GM19035 (cell line): ENCODE measurements around the gene RBBP8NL.
"Not testable (repeated sequence)": the region's sequence is repeated elsewhere in the genome, so short reads cannot be mapped to it uniquely, and the experiment has no call there.

Source experiments
- ATAC-seq: cut with Tn5 transposase; IDR thresholded peaks from one replicate; pipeline ENCODE4 v1.9.1; 2021; ENCODE audit not compliant: unreplicated experiment

Gene RBBP8NL

DNA sequence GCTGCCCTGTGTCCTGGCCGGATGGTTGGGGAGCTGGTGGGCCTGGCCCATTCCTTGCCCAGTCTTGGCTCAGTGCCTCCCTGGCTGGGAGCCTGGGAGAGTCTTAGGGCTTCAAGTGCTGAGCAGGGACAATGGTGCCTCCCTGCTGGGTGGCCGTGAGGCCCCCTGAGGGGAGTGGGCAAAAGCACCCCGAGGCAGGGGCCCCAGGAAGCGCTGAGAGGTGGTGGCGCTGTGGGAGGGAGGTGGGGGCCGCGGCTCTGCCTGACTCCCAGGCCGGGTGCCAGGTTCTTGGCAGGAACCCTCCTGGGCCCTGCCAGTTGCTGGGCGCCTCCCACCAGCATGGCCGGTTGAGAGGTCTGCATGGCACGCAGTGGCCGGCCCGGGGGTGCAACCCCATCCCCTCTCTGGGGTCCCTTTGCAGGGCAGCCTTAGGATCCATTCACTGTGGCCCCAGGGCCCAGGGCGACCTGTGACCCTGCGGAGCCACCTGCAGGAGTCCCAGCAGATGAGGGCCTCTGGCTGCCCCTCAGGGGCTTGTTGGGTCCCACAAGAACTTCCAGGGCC is 49.6 kb downstream of the RBBP8NL start:
- ATAC-seq: no peak

GRCh38 chr20:62377064-62377461 is 50.3 kb downstream of the RBBP8NL start:
- no peak for ATAC-seq

- no peak for ATAC-seq
Measured at GRCh38 chr20:62376112-62377063, 51.0 kb downstream of the RBBP8NL start.

DNA sequence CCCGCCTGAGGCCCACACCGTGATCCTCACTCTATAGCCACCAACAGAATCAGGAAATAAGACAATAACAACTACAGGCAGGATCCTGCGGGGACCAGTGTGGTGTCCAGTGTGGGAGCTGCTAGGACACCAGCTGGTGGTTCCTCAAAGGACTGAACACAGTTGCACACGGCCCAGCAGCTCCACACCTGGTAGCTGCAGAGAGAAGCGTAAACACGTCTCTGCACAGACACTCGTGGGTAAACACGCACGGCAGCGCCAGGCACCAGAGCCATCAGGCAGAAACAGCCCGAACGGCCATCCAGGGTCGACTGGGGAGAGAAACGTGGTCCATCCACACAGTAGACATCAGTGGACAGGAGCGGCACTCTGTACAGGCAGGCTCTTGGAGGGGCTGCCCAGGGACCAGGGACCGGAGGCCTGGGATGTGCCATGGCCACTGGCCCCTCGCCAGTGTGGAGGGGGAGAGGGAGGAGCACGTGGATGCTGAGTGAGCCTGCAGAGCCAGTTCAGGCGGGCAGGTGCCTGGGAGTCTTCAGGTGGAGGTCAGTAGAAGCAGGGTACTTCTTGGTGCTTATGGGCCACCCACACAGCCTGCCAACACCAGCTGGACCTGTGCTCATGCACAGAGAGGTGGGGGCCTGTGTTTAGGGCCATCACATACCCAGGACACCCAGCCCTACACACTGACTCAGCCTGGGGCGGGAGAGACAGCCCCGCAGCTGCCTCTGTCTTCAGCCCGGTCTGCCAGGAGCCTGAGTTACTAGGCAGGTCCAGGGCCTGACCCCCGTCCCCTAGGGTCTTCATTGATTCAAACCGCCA is 52.8 kb downstream of the RBBP8NL start:
- no peak for ATAC-seq

GRCh38 chr20:62373631-62374179 is 53.6 kb downstream of the RBBP8NL start:
- not testable (repeated sequence) for ATAC-seq

- ATAC-seq: no peak
Measured at GRCh38 chr20:62372042-62372993, 55.0 kb downstream of the RBBP8NL start.

DNA sequence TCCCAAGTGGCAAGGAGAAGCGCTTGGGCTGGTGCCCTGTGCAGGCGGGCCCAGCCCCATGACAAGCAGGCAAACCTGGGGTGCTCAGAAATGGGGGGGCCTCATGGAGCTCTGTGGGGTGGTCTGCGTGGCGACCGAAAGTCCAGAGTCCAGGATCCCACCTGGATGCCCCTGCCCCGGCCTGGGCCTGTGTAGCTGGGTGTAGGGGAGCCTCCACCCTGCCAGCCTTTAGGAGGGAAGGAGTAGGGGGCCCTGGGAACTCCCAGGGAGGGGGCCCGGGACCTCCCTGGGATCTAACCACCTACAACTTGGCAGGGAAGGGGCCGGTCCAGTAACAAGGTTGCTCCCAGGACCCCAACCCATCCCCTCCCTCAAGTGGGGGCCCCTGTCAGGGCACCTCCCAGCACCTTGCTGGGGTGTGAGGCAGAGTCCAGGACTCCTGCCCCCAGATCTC is 55.7 kb downstream of the RBBP8NL start:
- ATAC-seq: no peak

DNA sequence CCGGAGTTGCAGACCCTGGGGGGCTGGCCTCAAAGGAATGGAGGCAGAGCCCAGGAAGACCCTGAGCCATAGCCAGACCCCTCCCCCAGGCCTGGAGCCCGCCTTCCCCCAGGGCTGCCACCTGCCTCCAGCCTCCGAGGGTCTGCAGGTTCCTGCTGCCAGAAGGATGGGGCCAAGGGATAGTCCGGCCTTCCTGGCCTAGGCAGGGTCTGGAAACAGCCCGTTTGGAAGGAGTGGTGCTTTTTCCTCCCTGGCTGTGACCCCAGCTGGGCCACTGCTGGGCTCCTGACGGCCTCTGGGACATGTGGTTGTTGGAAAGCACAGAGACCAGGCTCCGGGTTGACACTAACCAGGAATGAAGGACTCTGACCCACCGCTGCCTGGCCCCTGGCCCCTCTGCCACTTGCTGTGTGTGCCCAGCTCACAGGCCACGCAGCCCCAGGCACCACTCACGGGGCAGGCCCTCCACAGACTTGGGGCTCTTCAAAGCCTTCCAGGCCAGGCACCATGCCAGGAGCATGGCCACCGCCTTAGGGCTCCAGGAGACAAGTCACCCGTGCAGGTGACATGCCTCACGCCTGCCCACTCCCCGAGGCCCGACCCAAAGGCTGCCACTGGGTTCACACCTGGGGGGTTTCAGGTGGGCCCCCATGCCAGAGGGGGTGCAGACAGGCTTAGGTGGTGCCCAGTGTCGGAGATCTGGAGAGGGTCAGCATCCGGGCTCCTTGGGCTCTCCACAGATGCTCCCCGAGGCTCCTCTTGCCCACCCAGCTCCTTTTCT is 56.3 kb downstream of the RBBP8NL start:
- no peak for ATAC-seq

DNA sequence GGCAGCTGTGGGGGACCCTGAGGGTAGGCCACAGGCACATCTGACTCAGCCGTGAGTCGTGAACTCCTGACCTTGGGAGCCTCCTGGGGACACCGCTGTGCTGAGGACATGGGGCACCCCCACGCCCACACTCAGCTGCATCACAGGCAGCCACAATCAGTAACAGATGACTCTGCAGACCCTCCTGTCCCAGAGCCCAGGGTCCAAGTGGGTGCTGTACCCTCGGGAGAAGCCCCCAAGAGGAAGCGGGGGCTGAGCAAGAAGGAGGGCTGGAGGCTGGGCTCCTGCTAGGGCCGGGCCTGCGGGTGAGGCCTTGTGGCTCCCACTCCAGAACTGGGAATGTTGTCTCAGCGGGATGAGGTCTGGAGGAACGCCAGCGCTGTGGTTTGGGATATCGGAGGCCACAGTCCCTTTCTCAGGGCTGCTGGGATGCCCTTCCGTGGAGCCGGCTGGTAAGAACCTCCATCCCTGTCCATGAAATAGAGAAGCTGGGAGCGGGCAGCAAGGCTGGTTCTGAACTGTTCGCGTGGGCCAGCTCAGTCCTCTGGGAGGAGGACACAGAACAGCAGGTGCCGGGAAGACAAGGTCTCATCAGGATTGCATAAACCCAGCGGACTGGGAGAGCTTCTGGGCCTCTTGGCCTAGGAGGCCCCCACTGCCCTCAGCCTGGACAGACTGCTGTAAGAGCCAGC is 57.1 kb downstream of the RBBP8NL start:
- no peak for ATAC-seq

DNA sequence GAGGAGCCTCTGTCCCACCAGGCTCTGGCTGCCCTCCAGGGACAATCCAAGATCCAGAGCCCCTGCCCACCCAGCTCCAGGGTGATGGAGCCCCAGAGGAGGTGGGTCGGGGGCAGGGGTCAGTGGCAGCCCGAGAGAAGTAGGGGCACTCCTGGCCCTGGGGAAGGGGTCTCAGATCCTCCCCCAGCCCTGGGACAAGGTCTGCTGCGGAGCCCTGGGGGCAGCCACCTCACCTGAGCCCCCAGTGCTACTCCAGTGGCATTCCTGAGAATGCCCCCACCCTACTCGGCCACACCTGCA is 57.6 kb downstream of the RBBP8NL start:
- ATAC-seq: no peak

DNA sequence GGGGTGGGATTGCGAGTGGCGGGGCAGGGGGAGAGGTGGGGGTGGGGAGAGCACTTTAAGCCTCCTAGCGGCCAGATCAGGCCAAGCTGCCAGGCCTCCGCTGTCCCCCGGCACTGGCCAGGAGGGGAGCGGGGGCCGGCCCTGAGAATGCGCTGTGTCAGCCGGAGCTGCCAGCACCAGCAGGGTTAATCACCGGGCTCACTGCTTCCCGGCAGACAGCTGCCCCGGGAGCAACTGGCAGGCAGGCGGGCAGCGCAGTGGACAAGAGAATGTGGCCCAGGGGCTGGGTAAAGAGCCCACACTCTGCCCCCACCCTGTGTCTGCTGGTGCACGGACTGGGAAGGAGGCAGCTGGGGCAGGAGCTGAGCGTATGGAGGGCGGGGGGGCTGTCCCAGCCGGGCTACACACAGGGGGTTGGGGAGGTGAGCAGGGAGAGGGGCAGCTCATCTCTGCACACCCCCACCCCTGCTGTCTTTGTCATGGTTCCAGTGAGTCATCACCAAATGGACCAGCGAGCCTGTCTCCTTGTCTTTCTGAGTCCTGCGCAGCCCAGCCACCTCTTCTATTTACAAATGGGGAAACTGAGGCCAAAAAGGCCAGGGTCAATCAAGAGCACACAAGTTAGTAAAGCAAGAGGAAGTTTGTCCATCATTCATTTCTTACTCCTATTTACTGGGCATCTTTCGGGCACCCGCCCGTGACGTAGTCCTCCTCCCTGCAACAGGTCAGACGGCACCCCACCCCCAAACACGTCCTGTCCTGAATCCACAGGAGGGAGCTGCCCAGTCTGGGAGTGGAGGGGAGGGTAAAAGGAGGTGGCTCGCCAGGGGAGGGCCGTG is 58.1 kb downstream of the RBBP8NL start:
- no peak for ATAC-seq

GRCh38 chr20:62368392-62368975 is 58.9 kb downstream of the RBBP8NL start:
- ATAC-seq: no peak

DNA sequence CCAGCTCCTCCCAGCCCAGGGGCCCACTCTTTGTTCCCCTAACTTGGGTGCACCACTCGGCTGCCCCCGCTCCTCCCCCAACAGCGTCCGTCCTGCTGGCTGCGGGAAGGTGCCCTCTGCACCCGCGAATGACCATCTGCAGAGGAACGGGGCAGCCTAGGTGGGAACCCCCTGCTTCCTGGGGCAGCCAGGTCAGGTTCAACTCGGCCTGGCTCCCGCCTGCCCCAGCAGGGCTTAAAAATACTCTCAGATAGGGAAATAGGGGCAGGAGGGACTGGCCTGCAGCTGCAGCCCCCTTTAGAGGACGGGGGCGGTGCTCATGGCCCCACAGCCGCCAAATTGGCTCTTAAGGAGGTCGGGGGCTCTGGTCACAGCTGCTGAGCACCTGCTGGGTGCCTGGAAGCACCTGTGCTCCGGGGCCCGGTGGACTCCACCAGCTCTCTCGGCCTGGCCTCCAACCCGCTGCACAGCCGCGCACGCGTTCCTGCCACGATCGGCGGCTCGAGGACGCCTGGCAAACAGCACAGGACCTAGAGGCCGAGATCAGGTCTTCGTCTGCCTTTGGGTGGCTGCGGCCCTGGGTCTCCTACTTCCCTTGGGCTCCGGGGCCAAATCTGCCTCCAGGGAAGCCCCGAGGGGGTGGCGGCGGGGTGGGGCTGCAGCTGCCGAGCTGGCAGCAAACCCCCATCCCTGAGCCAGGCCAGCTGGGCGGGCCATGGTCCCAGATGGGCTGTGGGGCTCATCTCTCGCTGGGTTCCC is 59.5 kb downstream of the RBBP8NL start:
- no peak for ATAC-seq

- no peak for ATAC-seq
Measured at GRCh38 chr20:62367136-62367632, 60.2 kb downstream of the RBBP8NL start, which contains the start of gene LAMA5. TSS of gene LAMA5 (minus strand) at chr20:62367312. CDS start at chr20:62367245, 67 bp downstream.

DNA sequence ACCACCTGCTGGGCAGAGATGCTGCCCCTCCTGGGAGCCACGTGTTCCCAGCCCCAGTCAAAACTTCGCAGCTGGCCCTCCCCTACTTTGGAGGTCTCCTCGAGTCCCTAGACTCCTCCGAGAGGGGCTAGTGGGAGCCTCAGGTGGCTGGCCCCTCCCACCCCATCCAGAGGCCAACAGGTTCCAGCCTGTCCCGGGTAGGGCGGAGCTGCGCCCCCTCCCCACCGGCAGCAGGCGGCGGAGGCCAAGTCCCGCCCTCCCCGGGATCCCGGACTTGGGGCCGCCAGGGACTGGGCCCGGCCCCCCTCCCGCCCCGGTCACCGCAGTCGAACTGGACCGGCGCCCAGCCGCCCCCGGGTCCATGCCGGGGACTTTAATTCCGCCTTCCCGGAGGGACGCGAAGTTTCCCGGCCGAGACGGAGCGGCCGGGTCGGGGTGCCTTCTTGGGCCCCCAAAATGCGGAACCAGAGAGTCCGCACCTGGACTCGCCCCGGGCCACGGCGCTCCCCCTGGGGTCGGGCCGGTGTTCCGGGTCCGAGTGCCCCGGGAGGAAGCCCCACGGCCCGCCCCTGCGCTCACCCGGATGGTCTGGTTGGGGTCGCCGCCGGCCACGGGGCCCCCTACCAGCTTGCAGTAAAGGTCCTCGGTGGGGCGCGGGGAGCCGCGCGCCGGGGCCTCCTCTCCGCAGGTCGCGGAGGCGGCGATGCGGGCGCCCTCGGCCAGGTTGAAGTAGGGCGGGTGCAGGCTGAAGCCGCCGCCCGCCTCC is 60.8 kb downstream of the RBBP8NL start:
- no peak for ATAC-seq

GRCh38 chr20:62365814-62366369 is 61.4 kb downstream of the RBBP8NL start:
- ATAC-seq: no peak
